OCI-LY7 (cell line): ENCODE results near the gene MAL.

Experiments used
- EZH2phosphoT487 ChIP-seq: fragments of 200-600 bp; sonication (generic); IDR thresholded peaks from 2 replicates; pipeline ENCODE4 v1.6.1; 2018; ENCODE audit warnings: low read depth, borderline replicate concordance, mild to moderate bottlenecking, mixed run types, antibody characterized with exemption, low read length, moderate library complexity, mixed read lengths
- TF ChIP-seq, protein P1 (sequence below): fragments of 200-600 bp; sonication (generic); conservative IDR thresholded peaks from 2 replicates; pipeline ENCODE4 v1.5.1; 2014; ENCODE audit warnings: mild to moderate bottlenecking, antibody characterized with exemption, low read length, moderate library complexity, mixed read lengths

DNA sequence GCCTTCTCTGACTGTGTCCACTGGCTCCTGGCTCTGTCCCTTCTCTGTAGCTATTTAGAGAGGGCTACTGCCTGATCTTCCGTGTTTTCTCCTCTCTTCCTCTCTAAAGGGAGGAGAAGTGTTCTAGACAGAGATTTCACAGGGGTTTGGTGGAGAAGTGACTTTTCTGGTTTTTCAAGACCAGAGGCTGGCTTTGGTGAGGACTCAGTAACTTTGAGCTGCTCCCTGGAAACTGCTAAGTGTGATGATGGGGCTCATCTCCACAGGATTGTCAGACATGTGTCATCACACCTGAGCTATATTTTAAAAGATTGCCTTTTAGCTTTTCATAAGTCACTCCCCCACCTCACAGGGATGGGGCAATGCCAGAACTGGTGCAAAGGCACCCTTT, 6.2 kb downstream of the MAL start:
- TF ChIP-seq, protein P1, sequence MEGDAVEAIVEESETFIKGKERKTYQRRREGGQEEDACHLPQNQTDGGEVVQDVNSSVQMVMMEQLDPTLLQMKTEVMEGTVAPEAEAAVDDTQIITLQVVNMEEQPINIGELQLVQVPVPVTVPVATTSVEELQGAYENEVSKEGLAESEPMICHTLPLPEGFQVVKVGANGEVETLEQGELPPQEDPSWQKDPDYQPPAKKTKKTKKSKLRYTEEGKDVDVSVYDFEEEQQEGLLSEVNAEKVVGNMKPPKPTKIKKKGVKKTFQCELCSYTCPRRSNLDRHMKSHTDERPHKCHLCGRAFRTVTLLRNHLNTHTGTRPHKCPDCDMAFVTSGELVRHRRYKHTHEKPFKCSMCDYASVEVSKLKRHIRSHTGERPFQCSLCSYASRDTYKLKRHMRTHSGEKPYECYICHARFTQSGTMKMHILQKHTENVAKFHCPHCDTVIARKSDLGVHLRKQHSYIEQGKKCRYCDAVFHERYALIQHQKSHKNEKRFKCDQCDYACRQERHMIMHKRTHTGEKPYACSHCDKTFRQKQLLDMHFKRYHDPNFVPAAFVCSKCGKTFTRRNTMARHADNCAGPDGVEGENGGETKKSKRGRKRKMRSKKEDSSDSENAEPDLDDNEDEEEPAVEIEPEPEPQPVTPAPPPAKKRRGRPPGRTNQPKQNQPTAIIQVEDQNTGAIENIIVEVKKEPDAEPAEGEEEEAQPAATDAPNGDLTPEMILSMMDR: no peak
- no peak for TF ChIP-seq EZH2phosphoT487
